Measurements from ENCODE around the gene DOCK1.

Gene DOCK1

GRCh38 chr10:127424594-127425264 lies 519.5 kb downstream of the DOCK1 start:
- in situ Hi-C loops (cut with MboI; ENCODE audit: low sequenced_read_pairs, unreplicated experiment): no loop called here
- TF ChIP-seq CTCF (IDR thresholded peaks at IDR 0.05; ENCODE audit: borderline replicate concordance, control extremely low read depth, extremely low read depth, insufficient read depth, missing control alignments): no peak
- DNase-seq (ENCODE audit: low spot score): no peak

GRCh38 chr10:127426746-127427145 lies 521.5 kb downstream of the DOCK1 start:
- no peak for DNase-seq (ENCODE audit: low spot score)
- in situ Hi-C loops (cut with MboI; ENCODE audit: low sequenced_read_pairs, unreplicated experiment): no loop called here
- no peak for TF ChIP-seq CTCF (IDR thresholded peaks at IDR 0.05; ENCODE audit: borderline replicate concordance, control extremely low read depth, extremely low read depth, insufficient read depth, missing control alignments)

- TF ChIP-seq CTCF (IDR thresholded peaks at IDR 0.05; ENCODE audit: borderline replicate concordance, control extremely low read depth, extremely low read depth, insufficient read depth, missing control alignments): no peak
- DNase-seq (ENCODE audit: low spot score): no peak
- in situ Hi-C loops (cut with MboI; ENCODE audit: low sequenced_read_pairs, unreplicated experiment): no loop called here
These were observed 522.7 kb downstream of the DOCK1 start for GRCh38 chr10:127427926-127428325.

GRCh38 chr10:127428385-127428980 lies 523.3 kb downstream of the DOCK1 start:
- no peak for TF ChIP-seq CTCF (IDR thresholded peaks at IDR 0.05; ENCODE audit: borderline replicate concordance, control extremely low read depth, extremely low read depth, insufficient read depth, missing control alignments)
- no peak for DNase-seq (ENCODE audit: low spot score)
- in situ Hi-C loops (cut with MboI; ENCODE audit: low sequenced_read_pairs, unreplicated experiment): no loop called here

DNA sequence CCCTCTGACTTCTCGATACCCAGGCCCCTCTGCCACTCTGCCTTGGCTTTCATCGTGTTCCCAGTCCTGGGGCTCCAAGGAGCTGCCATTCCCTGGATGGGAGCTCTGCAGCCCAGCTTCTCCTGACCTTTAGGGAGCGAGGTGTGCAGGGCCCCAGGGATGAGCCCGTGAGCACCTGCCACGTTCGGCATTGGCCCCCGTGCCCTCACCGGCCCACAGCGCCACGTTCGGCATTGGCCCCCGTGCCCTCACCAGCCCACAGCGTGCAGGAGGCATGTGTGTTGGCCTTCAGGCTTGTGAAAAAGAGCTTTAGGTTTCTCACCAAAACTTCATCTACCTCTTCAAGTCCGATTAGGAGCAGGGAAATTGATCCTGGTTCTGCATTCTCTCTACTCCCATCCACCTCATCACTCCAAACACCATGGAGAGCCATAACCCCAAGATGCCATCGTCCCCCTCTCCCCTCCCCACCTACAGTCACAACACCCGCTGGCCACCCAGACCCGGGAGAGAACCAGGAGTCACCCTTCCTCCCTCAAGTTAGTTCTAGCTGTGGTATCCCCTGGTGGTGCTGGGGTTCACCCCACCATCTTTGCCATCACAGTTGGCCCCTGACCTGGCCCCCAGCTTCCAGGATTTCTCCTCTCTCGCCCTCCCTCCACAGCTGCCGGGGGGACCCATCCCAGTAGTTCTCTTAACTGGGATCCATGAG lies 524.5 kb downstream of the DOCK1 start:
- in situ Hi-C loops (cut with MboI; ENCODE audit: low sequenced_read_pairs, unreplicated experiment): no loop called here
- TF ChIP-seq CTCF (IDR thresholded peaks at IDR 0.05; ENCODE audit: borderline replicate concordance, control extremely low read depth, extremely low read depth, insufficient read depth, missing control alignments): no peak
- no peak for DNase-seq (ENCODE audit: low spot score)

DNA sequence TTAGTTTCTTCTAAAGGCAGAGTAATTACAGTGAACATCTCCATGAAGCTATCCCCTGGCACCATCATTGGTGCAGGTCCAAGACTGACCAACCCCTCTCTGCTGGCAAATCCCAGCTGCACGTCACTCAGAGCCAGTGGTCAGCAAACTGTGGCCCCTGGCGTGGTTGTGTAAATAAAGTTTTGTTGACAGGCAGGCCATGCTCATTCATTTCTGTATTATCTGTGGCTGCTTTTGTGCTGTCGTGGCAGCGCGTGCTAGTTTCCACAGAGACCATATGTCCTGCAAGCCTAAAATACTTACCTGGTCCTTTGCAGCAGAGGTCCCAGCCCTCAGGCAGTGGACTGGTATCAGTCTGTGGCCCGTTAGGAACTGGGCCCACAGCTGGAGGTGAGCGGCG lies 526.3 kb downstream of the DOCK1 start:
- no peak for DNase-seq (ENCODE audit: low spot score)
- TF ChIP-seq CTCF (IDR thresholded peaks at IDR 0.05; ENCODE audit: borderline replicate concordance, control extremely low read depth, extremely low read depth, insufficient read depth, missing control alignments): no peak
- in situ Hi-C loops (cut with MboI; ENCODE audit: low sequenced_read_pairs, unreplicated experiment): no loop called here
